Activated CD4-positive, alpha-beta T cell treated with anti-CD3 and anti-CD28 coated beads, Interleukin-2, Interleukin-6, amounts not matched to agents 100 ng/mL and 50 ng/mL, durations not matched to agents 16 hours and 8 hours (primary cell): ENCODE measurements around the gene UBE2E2.
"Not testable (repeated sequence)": the region's sequence is repeated elsewhere in the genome, so short reads cannot be mapped to it uniquely, and the experiment has no call there.

ENCODE experiments used
- DNase-seq: peaks from one replicate; pipeline ENCODE4 v3.0.0-alpha.2; 2020

UBE2E2 gene

DNA sequence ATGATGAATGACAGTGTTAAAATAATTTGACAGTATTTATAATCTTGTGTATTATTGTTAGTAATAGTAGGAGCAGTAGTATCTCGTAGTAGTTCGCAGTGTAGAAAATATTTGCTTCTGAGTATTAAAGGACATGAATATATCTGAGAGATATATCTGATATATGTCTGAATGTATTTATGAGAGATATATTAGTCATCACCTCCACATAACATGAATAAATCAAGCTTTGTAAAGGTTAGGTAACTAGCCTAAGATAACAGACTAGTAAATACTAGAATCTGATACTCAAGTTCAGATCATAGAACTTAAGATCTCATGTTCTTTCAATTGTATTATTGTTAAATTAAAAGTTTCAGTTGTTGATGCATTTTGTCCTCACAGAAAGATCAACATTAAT, 130.5 kb downstream of the UBE2E2 start:
- DNase-seq: no peak

DNA sequence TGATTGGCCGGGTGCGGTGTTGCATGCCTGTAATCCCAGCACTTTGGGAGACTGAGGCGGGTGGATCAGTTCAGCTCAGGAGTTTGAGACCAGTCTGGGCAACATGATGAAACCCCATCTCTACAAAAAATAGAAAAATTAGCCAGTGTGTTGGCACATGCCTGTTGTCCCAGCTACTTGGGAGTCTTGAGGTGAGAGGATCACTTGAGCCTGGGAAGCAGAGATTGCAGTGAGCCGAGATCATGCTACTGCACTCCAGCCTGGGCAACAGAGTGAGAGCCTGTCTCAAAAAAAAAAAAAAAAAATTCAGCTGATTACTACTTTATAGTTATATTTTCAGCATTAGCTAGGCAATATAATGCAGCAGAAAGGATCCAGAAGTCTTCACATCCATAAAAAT, 133.7 kb downstream of the UBE2E2 start:
- DNase-seq: not testable (repeated sequence)

DNA sequence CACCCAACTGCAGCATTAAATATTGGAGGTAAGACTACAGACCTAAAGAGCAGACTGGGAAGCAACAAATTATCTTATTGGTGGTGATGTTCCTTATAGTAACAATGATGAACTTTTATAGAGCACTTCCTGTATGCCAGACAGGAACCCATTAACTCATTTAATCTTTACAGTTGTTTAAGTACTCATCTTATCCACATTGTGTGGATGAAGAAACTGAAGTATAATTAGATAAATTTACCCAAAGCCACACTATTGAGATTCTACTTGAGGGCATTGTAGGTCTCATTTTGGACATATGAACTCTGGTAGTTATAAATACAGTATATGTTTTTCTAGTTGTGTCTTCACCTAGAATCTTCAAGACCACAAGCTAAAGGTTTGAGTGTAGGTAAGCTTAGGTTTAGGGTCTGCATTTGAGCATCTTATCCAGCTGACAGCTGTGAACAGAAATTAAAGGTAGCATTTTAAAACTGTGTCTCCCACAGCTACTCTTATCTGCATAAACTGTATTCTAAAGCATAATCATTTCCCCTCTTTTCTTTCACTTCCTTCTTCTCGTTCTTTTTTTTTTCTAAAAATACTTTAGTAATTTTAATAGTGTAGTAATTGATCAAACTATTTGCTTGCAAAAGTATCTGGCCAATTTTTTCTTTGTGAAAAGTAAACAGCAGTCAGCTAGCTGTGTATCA, 138.2 kb downstream of the UBE2E2 start:
- no peak for DNase-seq

DNA sequence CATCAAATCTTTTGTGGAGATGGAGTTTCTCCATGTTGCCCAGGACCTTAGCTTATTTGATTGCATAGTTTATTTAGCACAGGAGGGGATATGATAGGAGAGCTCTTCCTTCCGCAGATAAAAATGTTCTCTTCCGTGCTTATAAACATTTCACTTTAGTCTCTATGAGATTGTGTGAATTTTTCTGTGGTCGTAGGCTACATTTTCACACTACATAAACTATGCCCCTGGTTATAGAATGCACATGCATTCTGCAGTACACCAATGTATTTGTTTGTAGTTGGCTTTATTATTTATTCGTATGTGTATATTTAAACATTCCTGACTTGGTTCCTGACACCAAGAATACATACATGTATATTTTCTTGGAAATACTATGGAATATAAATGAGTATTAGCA, 139.2 kb downstream of the UBE2E2 start:
- no peak for DNase-seq

DNA sequence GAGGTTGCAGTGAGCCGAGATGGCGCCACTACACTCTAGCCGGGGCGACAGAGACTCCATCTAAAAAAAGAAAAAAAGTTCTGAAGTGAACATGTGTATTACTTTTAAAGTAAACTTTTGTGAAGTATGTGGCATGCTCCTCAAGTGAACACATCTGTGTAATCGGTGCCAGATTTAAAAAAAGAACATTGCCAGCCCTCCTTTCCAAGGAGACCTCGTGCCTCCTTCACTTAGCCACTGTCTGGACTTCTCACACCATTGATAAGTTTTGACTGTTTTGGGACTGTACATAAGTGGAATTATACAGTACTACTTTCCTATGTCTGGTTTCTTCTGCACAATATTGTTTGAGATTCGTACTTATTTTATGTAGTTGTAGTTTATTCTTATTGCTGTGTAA, 140.4 kb downstream of the UBE2E2 start:
- DNase-seq: no peak

DNA sequence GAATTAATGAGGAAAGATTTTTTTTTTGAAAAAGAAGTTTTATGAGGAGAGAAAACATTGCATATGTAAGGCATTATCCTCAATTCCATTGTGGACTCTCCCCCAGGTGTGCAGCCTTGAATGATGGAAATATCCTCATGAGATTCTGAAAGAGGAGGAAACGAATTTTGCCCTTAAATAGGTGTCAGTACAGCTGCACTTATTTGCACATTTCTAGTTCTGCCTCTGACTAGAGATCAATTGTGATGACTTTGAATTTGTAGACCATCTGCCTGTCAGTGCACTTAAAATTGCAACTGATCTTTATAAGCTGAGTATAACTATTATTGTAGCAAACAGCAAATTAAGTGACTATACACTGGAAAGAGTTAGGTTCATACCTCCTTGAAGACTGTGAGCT, 141.8 kb downstream of the UBE2E2 start:
- no peak for DNase-seq

DNA sequence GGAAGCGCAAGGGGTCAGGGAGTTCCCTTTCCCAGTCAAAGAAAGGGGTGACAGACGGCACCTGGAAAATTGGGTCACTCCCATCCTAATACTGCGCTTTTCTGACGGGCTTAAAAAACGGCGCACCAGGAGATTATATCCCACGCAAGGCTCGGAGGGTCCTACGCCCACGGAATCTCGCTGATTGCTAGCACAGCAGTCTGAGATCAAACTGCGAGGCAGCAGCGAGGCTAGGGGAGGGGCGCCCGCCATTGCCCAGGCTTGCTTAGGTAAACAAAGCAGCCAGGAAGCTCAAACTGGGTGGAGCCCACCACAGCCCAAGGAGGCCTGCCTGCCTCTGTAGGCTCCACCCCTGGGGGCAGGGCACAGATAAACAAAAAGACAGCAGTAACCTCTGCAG, 146.3 kb downstream of the UBE2E2 start:
- DNase-seq: not testable (repeated sequence)

DNA sequence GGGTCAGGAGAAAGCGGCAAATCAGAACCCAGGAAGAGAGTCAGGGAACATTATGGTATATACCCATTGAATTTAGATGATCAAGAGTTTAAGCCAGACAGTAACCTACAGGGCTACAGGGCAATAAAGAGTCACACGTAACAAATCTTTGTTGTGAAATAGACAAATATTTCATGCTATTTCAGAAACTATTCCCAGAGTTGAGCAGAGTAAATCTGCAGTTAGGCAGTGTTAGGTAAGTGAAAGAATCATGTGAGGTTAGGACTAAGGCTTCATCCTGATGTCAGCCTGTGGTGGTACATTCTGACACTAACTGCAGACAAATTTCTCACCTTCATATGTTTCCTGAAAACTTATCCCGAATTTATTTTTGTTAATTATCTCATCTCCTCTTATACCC, 153.0 kb downstream of the UBE2E2 start:
- DNase-seq: no peak

DNA sequence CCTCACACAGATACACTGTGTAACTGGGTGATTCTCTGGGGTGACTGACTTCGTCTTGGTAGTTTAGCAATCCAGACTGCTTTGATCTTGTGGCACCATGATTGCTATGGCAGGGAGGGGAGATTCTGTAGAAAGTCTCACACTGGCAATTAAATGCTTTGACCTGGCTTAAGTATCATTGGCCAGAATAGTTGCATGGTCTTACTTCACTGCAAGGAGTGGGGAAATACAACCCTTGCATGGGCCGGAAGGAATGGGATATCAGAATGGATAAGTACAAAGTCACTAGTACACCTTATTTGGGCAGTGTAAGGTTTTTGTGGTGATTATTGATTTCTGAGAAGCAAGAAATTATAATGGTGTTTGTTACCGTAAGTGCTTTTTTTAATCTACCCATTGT, 153.8 kb downstream of the UBE2E2 start:
- no peak for DNase-seq

DNA sequence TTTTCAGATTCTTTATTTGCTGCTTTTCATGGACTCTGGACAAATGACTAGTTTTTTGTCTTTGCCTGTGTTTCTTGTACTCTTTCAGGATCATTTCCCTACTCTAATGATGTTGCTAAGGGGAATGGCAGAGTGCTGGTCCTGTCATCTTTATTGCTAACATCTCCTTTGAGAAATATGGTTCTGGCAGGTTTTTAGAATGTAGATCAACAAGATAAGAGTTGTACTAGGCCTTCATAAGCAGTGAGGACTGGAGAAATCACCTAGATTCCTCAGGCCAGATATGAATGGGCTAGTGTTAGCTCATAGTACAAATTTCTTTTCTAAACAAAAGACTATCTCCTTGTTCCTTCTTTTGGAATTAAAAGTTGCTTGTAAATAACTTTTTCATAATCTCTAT, 156.0 kb downstream of the UBE2E2 start:
- no peak for DNase-seq

DNA sequence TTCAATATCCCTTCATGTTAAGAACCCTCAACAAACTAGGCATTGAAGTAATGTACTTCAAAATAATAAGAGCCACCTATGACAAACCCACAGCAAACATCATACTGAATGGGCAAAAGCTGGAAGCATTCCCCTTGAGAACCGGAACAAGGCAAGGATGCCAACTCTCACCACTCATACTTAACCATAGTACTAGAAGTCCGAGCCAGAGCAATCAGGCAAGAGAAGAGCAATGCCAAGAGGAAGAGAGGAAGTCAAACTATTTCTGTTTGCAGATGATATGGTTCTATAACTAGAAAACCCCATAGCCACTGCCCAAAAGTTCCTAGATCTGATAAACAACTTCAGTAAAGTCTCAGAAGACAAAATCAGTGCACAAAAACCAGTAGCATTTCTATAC, 161.9 kb downstream of the UBE2E2 start:
- DNase-seq: no peak

DNA sequence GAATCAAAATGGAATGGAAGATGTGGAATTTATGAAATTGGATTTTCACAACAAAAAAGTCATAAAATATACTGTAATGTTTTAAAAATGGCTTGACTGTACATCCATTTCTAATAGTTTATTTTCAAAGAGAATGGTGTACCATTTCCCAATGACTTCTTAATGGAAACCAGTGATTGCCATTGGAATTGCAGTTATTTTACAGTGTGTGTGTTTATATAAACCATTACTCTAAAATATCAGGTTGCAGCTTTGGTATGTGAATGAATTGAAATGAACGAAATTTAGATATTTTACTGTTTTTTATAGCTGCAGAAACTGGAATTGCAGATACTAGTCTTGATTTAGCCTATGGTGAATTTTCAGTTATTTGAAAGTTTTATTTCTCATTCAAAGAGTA, 165.6 kb downstream of the UBE2E2 start:
- no peak for DNase-seq

DNA sequence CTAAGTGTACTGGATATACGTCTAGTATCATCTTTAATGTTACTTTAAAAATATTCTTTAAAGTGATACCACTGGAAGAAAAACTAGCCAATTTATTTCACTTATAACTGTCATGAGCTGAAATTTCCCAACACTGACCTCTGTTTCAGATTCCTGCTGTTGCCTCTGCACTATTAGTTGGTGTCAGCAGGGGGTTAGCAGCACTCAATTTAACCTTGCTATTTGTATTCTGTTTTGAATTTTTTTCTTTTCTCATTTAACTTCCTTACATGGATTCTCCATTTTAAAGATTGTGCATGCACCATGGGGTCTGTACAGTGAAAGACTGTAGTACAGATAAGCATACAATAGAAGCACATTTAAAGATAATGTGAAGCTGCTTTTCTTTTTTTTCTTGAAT, 169.2 kb downstream of the UBE2E2 start:
- DNase-seq: no peak

DNA sequence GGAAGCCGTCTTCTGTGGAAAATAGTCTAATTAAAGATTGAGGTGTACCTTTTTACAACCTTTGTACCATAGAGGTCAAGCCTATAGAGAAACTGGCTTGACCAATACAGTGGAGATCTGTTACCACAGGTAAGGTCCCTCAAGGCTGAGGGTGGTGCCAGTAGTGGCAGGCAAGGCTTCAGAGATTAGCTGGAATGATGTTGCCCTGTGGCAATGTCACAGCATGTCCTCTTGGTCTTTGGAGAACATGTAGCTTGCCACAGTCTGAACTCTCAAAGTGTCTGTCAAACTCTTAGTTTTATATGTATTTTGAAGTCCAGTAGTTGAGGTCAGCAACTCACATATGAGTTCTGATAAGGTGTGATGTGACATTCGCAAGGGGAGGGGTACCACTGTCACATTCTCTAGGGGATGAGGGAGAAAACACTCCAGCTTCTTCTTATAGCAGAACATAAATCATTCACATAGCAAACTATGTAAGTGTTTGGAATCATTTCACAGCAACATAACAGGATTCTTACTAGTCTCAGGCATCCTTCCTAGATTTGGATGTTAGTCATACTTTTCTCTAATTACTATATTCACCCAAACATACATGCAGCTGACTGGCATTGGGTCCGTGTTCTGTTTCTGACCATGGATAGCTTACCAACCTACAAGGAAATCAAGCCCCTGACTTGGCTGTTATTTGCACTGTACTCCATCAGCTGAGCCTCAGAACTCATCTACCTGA, 173.6 kb downstream of the UBE2E2 start:
- DNase-seq: no peak

DNA sequence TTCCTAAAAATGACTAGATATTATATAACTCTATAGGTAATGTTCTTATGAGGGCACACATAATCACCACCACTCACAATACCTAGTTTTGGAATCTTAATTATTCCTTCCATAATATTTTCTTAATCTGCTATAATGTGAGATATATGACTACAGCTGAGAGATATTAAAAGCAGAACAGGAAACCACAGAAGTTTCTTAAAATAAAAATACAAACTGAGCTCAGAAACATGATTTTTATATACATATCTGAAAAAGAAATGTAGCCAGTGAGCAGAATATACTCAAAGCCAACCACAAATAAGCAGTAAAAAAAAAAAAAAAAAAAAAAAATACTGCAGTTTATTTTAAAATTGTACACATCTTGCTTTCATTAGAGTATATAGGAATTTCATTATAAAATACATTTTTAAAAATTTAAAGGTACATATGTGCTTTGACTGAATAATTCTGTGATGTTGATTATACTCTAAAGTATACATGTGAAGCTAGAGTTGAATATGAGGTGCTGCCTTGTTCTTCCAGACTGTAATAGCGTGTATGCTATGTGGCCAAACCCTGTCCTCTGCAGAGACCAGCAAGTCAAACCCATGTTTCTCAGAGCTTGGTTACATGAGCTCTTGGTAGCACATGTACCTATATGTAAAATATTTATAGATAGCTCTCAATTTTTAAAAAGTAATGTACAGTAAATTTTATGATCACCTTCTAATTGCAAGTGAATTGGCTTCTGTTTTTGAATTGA, 175.0 kb downstream of the UBE2E2 start:
- no peak for DNase-seq

DNA sequence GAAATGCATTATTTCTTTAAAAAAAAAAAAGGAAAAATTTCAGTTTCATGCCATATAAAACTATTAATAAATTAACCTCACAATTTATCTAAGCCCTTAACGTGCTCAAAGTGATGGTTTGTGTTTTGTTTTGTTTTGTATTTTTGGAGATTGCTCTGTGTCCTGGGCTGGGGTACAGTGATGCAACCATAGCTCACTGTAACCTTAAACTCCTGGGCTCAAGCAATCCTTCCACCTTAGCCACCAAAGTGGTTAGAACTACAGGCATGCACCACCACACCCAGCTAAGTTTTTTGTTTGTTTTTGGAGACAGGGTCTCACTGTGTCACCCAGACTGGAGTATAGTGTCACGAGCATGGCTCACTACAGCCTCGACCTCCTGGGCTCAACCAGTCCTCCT, 180.7 kb downstream of the UBE2E2 start:
- no peak for DNase-seq

DNA sequence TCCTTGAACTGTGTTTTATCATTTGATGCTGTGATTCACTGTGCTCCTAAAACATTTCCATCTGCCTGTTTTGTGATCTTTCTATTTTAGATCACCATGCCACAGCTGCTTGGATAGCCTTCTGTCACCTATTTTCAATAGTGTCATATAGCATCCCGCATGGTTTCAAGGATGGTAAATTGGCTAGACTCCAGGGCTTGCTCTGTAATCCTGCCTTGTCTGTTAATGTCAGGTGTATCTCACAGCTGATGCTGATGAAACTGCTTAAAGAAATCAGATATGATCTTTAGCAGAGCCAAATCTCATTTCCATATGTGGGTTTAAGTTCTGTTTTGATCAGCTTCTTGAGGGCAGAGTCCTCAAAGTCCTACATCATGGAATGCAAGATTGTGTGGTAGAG, 182.2 kb downstream of the UBE2E2 start:
- DNase-seq: no peak

DNA sequence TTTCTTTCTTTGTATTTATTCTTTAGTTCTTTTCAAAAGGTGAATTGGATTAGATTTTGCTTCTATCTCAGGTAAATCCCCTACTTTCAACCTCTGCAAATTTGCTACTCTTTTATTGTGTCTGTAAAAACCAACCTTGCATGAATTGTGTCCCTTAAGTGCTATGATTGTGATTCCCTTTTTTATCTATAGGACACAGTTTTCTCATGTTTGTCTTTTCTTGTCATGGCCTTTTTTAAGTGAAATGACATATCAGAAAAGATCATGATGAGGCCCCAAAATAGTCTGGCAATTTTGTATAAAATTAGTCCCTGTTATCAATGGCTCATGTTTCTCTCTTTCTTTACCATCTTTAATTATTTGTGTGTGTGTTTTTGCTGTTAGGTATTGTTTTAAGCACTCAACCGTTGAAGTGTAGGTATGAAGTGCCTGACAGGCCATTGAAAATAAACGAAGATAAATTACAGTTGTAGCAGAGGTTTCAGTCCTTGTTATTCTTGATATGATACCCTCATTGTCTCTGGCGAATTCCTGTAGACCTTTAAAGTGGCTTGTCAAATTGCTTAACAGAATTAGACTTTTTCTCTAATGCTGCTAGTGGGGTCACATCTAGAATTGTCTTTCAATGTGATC, 184.3 kb downstream of the UBE2E2 start:
- no peak for DNase-seq

DNA sequence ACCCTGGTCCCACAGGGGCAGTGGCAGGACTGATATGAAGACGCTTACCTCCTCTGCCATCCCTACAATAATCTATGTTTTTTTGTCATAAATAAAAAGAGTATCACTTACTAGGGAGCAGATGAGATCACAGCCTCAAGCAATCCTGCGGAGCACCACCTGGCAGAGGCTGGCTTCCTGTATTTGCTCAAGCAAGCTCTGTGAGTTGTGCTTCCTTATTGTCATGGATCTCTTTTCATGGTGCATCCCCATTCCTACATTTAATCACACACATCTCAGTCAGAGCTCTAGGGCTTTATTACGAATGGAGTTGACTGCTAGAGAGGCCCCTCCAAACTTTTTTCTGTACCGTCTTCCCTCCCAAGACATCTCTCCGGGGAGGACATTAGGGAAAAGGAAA, 186.0 kb downstream of the UBE2E2 start:
- DNase-seq: no peak

DNA sequence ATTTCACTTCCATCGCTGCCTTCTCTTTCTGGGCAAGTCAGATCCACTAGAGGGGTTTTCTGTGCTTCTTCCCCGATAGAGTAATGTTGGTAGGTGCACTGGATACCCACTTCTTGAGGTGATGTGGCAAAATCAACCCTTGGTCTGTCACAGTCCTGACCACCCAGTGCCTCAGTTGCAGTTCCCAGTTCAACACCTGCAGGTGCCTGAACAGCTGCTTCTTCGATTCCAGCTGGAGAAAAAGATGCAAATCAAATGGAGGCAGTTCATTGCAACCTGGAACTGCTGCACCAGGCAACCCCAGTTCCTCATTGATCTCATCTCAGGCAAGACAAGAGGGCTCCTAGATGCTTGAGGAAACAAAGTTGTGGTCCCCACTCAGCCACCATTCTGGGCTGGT, 186.6 kb downstream of the UBE2E2 start:
- DNase-seq: no peak

DNA sequence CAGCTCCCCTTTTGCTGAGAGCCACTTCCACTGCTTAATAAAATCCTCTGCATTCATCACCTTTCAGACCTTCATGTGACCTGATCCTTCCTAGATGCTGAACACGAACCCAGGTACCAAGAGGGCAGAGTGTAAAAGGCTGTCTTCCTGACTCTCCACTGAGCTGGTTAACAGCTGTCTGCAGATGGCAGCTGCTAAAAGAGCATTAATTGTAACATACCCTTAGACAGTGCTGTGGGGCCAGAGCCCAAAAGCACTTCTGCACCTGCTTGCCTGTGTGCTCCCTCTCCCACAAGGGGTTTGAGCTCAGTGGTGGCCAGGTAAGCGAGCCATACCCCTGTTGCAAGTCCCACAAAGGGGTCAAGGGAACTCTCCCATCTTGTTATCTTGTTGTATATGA, 187.3 kb downstream of the UBE2E2 start:
- DNase-seq: no peak

DNA sequence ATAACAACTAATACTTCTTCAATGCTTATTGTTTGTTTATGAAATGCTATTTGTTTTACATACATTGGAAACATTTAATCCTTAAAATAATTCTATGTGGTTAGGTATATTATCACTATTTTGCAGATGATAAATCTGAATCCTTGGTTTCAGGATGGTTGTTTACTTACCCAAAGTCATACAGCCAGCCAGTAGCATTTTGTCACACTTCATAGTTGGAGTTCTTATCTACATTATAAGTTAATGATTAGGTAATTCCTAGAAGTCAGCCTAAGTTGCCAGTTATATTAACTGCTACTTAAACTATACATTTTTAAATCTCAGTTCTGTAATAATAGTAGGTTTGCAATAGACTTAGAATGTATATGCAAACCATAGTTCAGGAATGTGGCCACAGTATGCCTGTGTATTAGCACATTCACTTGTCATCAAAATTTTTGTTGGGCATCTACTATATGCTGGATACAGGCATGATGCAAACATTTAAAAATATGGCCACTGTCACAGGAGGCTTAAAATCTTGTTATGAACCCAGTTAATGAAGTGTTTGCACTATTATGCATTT, 187.9 kb downstream of the UBE2E2 start:
- no peak for DNase-seq

DNA sequence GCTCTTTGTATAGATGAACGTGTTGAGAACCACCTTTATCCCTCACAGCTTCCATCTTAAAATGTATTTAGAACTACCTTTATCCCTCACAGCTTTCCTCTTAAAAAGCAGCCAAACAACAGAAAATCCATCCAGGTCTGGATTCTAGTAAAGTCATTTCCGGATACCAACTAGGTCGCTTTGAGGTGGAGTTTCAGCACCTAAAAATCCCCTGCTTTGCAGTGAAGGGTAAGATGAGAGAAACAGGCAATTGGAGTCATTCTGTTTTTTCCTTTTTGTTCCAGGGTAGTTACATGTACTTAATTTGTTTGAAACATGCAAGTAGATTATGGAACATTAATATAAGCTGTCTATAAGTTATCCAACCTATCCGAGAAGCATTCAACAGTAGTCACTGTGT, 192.0 kb downstream of the UBE2E2 start:
- DNase-seq: no peak
